T-helper 2 cell treated with Interferon-gamma antibody and Interleukin-4, amounts not matched to agents 5 μg/mL and 100 μg/mL, for 36 hours (primary cell): ENCODE data around the gene GTF2H2C_2.
"Not testable (repeated sequence)": the region's sequence is repeated elsewhere in the genome, so short reads cannot be mapped to it uniquely, and the experiment has no call there.

Experiments
- DNase-seq: peaks from one replicate; pipeline ENCODE4 v3.0.0; 2021; ENCODE audit warnings: low spot score
- H3K27ac Mint-ChIP-seq: one replicate; pipeline ENCODE4 v1.8.0; 2021; ENCODE audit warnings: mild to moderate bottlenecking, mixed read lengths
- H3K27me3 Mint-ChIP-seq: one replicate; pipeline ENCODE4 v1.8.0; 2021; ENCODE audit warnings: low read depth, mixed read lengths
- H3K36me3 Mint-ChIP-seq: one replicate; pipeline ENCODE4 v1.8.0; 2021; ENCODE audit warnings: low read depth, mixed read lengths
- H3K4me1 Mint-ChIP-seq: one replicate; pipeline ENCODE4 v1.8.0; 2021; ENCODE audit warnings: low read depth, mixed read lengths
- H3K4me3 Mint-ChIP-seq: one replicate; pipeline ENCODE4 v1.8.0; 2022; ENCODE audit warnings: mild to moderate bottlenecking, moderate library complexity, mixed read lengths
- H3K9me3 Mint-ChIP-seq: one replicate; pipeline ENCODE4 v1.8.0; 2021; ENCODE audit warnings: mixed read lengths

GTF2H2C_2 gene

DNA sequence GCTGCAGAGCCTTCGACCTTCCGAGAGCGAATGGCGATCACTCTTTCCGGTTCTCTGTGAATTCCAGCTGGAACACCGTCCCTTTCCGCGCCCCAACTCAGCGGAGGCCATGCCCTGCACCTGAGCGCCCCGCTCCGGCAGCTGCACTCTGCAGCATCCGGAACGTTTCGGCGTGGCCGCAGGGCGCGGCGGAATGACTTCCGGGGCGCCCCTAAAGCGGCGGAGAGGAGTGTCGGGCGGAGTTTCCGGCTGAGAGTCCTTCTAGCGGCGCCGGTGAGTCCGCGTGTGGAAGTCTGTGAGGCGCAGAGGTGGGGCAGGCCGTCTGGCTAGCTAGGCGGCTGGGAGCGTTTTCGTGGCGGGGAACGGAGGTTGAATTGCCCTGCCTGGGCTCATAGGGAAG, at the start of gene GTF2H2C_2:
GTF2H2C_2 (plus strand) TSS at position 252 of the 400 bp plus-strand sequence.
- H3K27me3 Mint-ChIP-seq, H3K4me3 Mint-ChIP-seq, H3K36me3 Mint-ChIP-seq, DNase-seq, H3K27ac Mint-ChIP-seq, H3K4me1 Mint-ChIP-seq, H3K9me3 Mint-ChIP-seq: not testable (repeated sequence)

DNA sequence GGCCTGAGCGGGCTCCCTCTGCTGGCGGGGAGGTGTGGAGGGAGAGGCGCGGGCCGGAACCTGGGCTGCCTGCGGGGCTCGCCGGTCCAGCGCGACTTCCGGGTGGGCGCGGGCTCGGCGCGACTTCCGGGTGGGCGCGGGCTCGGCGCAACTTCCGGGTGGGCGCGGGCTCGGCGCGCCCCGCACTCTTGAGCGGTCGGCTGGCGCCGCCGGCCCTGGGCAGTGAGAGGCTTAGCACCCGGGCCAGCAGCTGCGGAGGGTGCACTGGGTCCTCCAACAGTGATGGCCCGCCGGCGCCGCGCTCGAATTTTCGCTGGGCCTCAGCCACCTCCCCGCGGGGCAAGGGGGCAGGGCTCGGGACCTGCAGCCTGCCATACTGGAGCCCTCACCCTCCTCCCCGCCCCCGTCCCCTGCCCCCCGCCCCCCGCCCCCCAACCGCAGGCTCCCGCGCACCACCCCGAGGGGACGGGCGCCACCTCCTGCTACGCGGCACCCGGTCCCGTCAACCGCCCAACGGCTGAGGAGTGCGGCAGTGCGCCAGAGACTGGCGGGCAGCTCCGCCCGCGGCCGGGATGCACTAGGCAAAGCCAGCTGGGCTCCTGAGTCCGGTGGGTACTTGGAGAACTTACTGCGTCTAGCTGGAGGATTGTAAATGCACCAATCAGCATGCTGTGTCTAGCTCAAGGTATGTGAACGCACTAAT, 14.0 kb upstream of the GTF2H2C_2 start:
- not testable (repeated sequence) for H3K9me3 Mint-ChIP-seq, H3K36me3 Mint-ChIP-seq, H3K27me3 Mint-ChIP-seq, H3K4me1 Mint-ChIP-seq
- peak; percentile 74 for DNase-seq
- peak overlapping the region; percentile 89 for H3K27ac Mint-ChIP-seq
- peak overlapping the region; percentile 80 for H3K4me3 Mint-ChIP-seq

DNA sequence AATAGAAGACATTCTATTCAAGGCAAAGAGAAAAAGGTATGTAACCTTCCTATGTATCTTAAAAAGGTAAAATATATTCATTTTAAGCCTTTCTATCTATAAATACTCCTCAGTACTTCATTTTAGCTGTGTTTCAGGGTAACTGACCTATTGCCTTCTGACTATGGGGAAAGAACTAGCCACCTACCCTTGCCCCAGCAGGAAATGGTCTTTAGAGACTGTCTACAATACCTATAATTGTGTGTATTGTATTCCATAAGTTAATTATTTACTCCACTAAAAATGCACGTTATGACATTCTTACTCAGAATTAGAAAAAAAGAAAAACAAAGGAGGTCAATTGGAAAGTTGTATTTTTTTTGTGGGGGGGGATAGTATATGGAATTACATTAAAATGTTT, 6.2 kb downstream of the GTF2H2C_2 start:
- H3K27me3 Mint-ChIP-seq, H3K36me3 Mint-ChIP-seq, H3K9me3 Mint-ChIP-seq, DNase-seq, H3K4me3 Mint-ChIP-seq, H3K27ac Mint-ChIP-seq, H3K4me1 Mint-ChIP-seq: not testable (repeated sequence)

GRCh38 chr5:70423215-70423614, 8.0 kb downstream of the GTF2H2C_2 start:
- H3K27ac Mint-ChIP-seq, H3K4me3 Mint-ChIP-seq, H3K27me3 Mint-ChIP-seq, H3K36me3 Mint-ChIP-seq, DNase-seq, H3K9me3 Mint-ChIP-seq, H3K4me1 Mint-ChIP-seq: not testable (repeated sequence)

GRCh38 chr5:70438518-70438917, 23.4 kb downstream of the GTF2H2C_2 start:
- H3K27ac Mint-ChIP-seq, H3K4me3 Mint-ChIP-seq, H3K9me3 Mint-ChIP-seq, H3K4me1 Mint-ChIP-seq, DNase-seq, H3K27me3 Mint-ChIP-seq, H3K36me3 Mint-ChIP-seq: not testable (repeated sequence)

DNA sequence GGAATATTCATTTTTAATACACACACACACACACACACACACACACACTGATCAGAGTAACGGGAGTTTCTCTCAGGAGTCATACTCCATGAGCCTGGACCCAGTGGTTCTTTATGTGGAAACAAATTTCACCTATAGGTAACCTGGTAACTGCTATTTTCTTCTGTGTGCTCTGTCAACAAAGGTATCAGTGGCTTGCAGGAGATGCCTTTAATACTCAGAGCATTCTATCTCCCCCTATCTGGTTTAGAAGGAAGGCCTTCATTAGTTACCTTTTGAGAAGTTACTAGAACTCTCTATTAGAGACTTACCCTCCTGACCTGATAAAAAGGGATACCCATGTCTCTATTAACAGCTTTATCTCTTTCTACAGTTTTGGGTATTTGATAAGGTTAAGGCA, 34.4 kb downstream of the GTF2H2C_2 start:
- not testable (repeated sequence) for H3K4me1 Mint-ChIP-seq, H3K36me3 Mint-ChIP-seq, H3K27me3 Mint-ChIP-seq, DNase-seq, H3K27ac Mint-ChIP-seq, H3K4me3 Mint-ChIP-seq, H3K9me3 Mint-ChIP-seq

GRCh38 chr5:70451249-70451984, 36.2 kb downstream of the GTF2H2C_2 start:
- not testable (repeated sequence) for H3K36me3 Mint-ChIP-seq, H3K4me3 Mint-ChIP-seq, H3K9me3 Mint-ChIP-seq, H3K27me3 Mint-ChIP-seq, H3K4me1 Mint-ChIP-seq, DNase-seq, H3K27ac Mint-ChIP-seq

DNA sequence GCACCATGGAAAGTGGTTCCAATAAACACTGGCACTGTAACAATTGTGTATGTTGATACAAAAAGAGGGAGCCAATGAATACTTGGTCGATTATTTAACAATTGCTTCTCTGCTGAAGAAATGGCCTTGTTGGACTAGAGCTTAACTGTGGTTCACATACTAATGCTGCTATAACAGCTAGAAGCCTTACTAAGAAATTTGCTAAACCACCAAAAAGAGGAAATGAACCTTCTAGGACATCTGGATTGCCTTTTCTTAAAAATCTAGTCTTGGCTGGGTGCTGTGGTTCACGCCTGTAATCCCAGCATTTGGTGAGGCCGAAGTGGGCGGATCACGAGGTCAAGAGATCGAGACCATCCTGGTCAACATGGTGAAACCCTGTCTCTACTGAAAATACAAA, 41.9 kb downstream of the GTF2H2C_2 start:
- H3K27me3 Mint-ChIP-seq, H3K9me3 Mint-ChIP-seq, H3K4me1 Mint-ChIP-seq, DNase-seq, H3K4me3 Mint-ChIP-seq, H3K36me3 Mint-ChIP-seq, H3K27ac Mint-ChIP-seq: not testable (repeated sequence)

DNA sequence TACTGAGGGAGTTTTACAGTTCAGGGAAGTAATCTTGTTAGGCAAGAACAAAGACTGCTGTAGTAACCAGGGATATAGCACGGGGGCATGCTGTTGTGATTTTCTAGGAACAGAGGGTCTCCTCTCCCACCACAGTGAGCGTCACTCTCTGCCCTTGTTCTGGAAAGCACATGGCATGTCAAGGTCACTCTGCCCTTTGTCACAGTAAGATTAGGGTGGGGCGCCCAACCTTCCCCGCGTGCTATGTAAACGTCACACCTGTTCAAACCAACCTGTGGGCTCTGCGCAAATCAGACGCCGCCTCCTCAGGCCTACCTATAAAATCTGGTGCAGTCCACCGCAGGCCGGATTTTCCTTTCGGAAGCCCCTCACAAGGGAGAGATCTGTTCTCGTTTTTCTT, 44.0 kb downstream of the GTF2H2C_2 start:
- H3K9me3 Mint-ChIP-seq, H3K4me1 Mint-ChIP-seq, H3K27ac Mint-ChIP-seq, H3K4me3 Mint-ChIP-seq, H3K36me3 Mint-ChIP-seq, DNase-seq, H3K27me3 Mint-ChIP-seq: not testable (repeated sequence)

DNA sequence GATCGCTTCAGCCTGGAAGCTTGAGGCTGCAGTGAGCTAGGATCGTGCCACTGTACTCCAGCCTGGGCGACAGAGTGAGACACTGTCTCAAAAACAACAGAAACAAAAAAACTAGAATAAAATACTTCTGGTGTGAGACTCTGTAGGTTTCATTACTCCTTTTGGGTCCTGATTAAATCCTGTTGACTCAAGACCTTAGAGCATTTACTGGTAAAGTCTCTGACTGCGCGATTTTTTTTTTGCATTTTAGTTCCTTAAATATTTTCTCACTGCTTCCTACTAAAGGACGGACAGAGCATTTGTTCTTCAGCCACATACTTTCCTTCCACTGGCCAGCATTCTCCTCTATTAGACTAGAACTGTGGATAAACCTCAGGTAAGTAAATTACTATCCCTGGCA, 46.8 kb downstream of the GTF2H2C_2 start:
- DNase-seq, H3K27me3 Mint-ChIP-seq, H3K27ac Mint-ChIP-seq, H3K36me3 Mint-ChIP-seq, H3K4me1 Mint-ChIP-seq, H3K4me3 Mint-ChIP-seq, H3K9me3 Mint-ChIP-seq: not testable (repeated sequence)

DNA sequence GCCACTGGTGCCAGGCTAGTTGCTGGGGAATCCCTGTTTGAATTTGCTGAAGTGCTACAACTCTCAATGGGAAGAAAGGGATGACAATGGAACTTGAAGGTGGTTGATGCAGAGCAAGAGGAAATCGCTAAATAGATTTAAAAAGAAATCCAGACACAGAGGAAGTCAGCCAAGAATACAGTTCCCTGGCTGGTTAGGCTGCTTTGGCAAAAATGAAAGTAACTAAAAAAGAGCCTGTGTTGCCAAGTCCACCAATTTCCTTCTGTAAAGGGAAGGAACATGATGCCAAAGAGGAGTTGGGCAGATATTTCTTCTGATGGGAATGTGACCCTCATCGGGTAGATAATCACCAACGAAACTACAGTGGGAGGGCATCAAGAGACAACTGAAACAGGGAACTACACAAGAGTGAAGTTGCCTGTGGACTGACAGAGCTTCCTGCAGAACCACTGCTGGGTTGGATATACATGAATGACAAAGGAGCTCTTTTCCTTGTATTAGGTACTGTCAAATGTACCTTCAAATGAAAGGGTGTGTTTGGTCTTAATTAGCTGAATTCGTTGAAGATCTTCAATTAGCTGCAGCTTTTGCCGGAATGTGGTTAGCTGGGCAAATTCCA, 49.0 kb downstream of the GTF2H2C_2 start:
- H3K9me3 Mint-ChIP-seq, H3K4me3 Mint-ChIP-seq, H3K27me3 Mint-ChIP-seq, H3K27ac Mint-ChIP-seq, H3K36me3 Mint-ChIP-seq, DNase-seq, H3K4me1 Mint-ChIP-seq: not testable (repeated sequence)

DNA sequence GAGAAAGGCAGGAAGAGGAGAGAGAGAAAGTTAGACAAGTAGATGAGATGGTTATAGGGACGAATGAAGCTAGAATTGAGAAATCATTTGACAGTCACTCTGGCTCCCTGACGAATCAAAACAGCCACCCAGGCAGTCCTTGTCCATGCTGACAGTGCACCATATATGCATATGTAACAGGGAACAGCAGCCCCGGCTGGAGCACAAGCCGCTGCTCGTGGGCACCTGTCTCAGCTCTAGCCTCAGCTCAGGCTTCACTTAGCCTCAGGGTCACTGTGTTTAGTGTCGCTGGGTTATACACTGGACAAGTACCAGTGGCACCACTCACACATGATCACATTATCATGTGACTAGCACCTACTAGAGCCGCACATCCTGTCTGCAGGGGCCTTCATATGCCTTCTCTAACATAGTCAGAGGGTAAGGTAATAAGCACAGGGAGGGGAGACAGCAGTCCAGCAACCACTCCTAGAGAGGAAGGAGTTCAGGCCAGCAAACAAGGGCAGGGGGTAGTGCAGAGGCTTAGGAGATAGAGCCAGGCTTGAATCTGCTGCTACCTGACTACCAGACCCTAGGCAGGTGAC, 54.9 kb downstream of the GTF2H2C_2 start:
- not testable (repeated sequence) for H3K27me3 Mint-ChIP-seq, H3K4me1 Mint-ChIP-seq, DNase-seq, H3K4me3 Mint-ChIP-seq, H3K36me3 Mint-ChIP-seq, H3K27ac Mint-ChIP-seq, H3K9me3 Mint-ChIP-seq
